Measurements from ENCODE around the gene DPYSL5. TPM values are rescaled to one million over a fixed set of nuclear protein-coding genes. Genes with fewer than 3 reads are reported as not detected.

The DPYSL5 gene
- total and polyA plus RNA-seq, 2 of the 8 experiments (the other 6 are each of a cell fraction or from before 2014, with no cell fraction given): 11.9 to 16.4 TPM

DNA sequence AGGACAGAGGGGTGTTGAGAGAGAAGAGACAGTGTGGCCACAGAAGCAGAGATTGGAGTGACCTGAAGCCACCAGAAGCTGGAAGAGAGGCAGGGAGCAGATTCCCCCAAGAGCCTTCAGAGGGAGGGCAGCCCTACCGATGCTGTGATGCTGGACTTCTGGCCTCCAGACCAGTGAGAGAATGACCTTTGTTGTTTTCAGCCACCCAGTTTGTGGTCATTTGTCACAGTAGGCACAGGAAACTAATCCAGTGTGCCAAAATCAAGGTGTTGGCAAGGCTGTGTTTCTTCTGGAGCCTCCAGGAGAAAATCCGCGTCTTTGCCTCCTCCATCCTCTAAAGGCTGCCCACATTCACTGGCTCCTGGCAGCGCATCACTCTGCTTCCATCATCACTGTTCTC, 137.9 kb downstream of the DPYSL5 start:
- DNase-seq (ENCODE audit: low read depth in 1 of 2, low spot score in 2 of 2) (no peak), FAIRE-seq (no peak)
- Histone ChIP-seq H3K9ac (replicated peaks in 1 of 4; ENCODE audit: extremely low read depth in 1 of 4, low read depth in 3 of 4, low read length in 3 of 4) (no peak overlapping the region), H3K9me3 (ENCODE audit: insufficient read depth in 2 of 2, low read depth in 1 of 2, low read length in 1 of 2) (no peaks in the 10 kb centered on the region), H2AFZ (ENCODE audit: low read length) (no peak overlapping the region), H2AK5ac (ENCODE audit: low read depth, low read length) (no peak overlapping the region), H3K23me2 (ENCODE audit: low read depth, low read length) (no peaks in the 10 kb centered on the region; the same call in 1 of the 2 replicates), H3K4me1 (replicated peaks in 1 of 4; ENCODE audit: control insufficient read depth in 3 of 4, insufficient read depth in 4 of 4, low read length in 3 of 4) (no peaks in the 10 kb centered on the region), H3K14ac (ENCODE audit: insufficient read length) (no peak overlapping the region), H3K23ac (ENCODE audit: insufficient read length) (no peak overlapping the region), H4K91ac (replicated peaks; ENCODE audit: insufficient read length, low read length) (no peak overlapping the region), H3K4me3 (ENCODE audit: extremely low read depth in 1 of 4, insufficient read depth in 2 of 4, low read depth in 3 of 4, low read length in 4 of 4) (no peak overlapping the region), H4K8ac (ENCODE audit: extremely low read depth, insufficient read depth, low read length) (no peak overlapping the region), H3K27me3 (replicated peaks in 1 of 4; ENCODE audit: control insufficient read depth in 3 of 4, extremely low read depth in 1 of 4, insufficient read depth in 3 of 4, low read length in 3 of 4) (no peaks in the 10 kb centered on the region), H3K27ac (ENCODE audit: low read depth, low read length) (no peak overlapping the region), H3K4me2 (ENCODE audit: insufficient read depth in 1 of 2, low read depth in 2 of 2, low read length in 2 of 2) (no peak overlapping the region), H3K18ac (ENCODE audit: extremely low read depth, low read length) (no peak overlapping the region), H3K56ac (replicated peaks; ENCODE audit: insufficient read length, low read depth, low read length) (no peak overlapping the region), H2BK20ac (ENCODE audit: low read length) (no peak overlapping the region), H2BK120ac (replicated peaks; ENCODE audit: low read depth, low read length) (no peak overlapping the region), H3K79me1 (ENCODE audit: low read depth, low read length) (no peaks in the 10 kb centered on the region), H2BK15ac (ENCODE audit: low read length) (no peak overlapping the region), H2BK5ac (ENCODE audit: low read depth, low read length) (no peak overlapping the region), H4K20me1 (replicated peaks in 1 of 2; ENCODE audit: control insufficient read depth in 1 of 2, insufficient read depth in 2 of 2, low read length in 2 of 2) (no peaks in the 10 kb centered on the region), H2BK12ac (ENCODE audit: low read depth, low read length) (no peak overlapping the region), H3K79me2 (ENCODE audit: control insufficient read depth in 1 of 2, insufficient read depth in 2 of 2, low read length in 2 of 2) (no peaks in the 10 kb centered on the region), H3K4ac (replicated peaks; ENCODE audit: insufficient read length, low read depth, low read length) (no peak overlapping the region), H3K36me3 (ENCODE audit: control insufficient read depth in 2 of 4, insufficient read depth in 4 of 4, low read length in 3 of 4) (no peaks in the 10 kb centered on the region), H4K5ac (ENCODE audit: insufficient read length, low read depth, low read length) (no peak overlapping the region)
- ChIA-PET CTCF (ENCODE audit: partially characterized antibody) (interaction anchor here (0.9 to 1.8 kb wide), 4 partner anchors 11 to 31 kb away, joined by 3 to 5 read pairs (median 5); no protein-coding TSS in a partner anchor), POLR2A (ENCODE audit: partially characterized antibody) (no interaction called here)
- WGBS, 2 experiments (ENCODE audit: extremely low coverage in 1 of 2, insufficient coverage in 1 of 2, insufficient read length in 1 of 2, insufficient replicate concordance in 2 of 2, low coverage in 1 of 2, low lambda C conversion rate in 2 of 2, missing lambda C conversion rate in 1 of 2): 94% methylated on average over 4 of the region's 4 CpGs; no CpG with 5 or more reads in 1 of the 2 experiments
- TF ChIP-seq RBBP5 (IDR thresholded peaks at IDR 0.05; ENCODE audit: borderline replicate concordance, low read depth, low read length) (no peak), TAF1 (IDR thresholded peaks at IDR 0.05; ENCODE audit: low read depth, low read length) (no peak), SRF (IDR thresholded peaks at IDR 0.05; ENCODE audit: low read depth, low read length) (no peak), E2F6 (IDR thresholded peaks at IDR 0.05) (no peak), RAD21 (IDR thresholded peaks at IDR 0.05 in 1 of 2, conservative IDR thresholded peaks at IDR 0.05 in 1 of 2; ENCODE audit: low read depth in 2 of 2, low read length in 2 of 2) (no peak), POLR2AphosphoS5 (IDR thresholded peaks at IDR 0.05; ENCODE audit: low read depth, low read length) (no peak), CTBP2 (IDR thresholded peaks at IDR 0.05; ENCODE audit: borderline replicate concordance, insufficient read depth, insufficient read length, low read length) (no peak), TAF7 (optimal IDR thresholded peaks at IDR 0.05; ENCODE audit: borderline replicate concordance, low read depth, low read length) (no peak), SP1 (IDR thresholded peaks at IDR 0.05; ENCODE audit: low read depth, low read length) (no peak), ZNF274 (IDR thresholded peaks at IDR 0.05; ENCODE audit: borderline replicate concordance, extremely low read depth, low read length) (no peak)
